ENCODE measurements around the gene SETD1A.

DNA sequence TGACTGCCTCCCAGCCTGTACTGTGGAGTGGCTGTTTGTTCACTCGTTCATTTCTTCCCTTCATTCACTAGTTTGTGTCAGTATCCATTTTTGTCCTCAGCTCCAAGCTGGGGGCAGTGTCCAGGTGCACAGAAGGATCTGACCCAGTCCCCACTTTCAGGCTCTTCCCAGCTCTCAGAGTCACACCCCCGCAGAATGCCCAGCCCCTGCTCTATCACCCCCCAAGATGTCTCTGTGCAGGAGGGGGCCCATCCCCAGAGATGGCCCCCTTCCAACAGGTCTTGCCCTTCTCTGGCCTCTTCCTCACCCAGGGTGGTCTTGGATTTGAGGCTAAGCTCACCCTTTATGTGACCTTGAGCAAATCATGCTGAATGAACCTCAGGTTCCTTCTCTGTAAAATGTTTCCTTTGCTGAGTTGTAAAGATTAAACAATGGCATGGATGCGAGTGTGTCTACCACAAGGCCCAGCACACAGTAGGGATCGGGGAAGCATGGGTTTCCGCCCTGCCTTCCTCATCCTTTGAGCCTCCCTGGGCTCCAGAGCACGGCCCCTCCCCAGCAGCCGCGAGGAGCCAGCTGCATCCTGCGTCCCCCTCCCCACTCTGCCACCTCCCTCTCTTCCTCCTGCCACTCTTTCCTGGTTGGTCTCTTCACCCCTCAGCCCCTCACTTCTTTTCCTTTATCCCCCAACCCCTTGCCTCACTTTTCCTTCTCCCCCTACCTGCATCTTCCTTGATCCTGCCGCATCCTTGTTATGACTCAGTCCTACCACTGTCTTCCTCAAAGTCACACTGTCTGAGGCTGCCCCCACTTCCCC is 31.4 kb upstream of the SETD1A start:
- TF ChIP-seq POLR2A (IDR thresholded peaks at IDR 0.05; ENCODE audit: low read length) (no peak), GATA1 (IDR thresholded peaks at IDR 0.05; ENCODE audit: low read depth, low read length) (no peak)
